ENCODE measurements around the gene DLX6. TPM values are rescaled to one million over a fixed set of nuclear protein-coding genes. Genes with fewer than 3 reads are reported as not detected.

Gene DLX6
- under 1 TPM in 1 of 4 donors, not detected in 3; 0.08 TPM for polyA plus RNA-seq (ENCODE audit: insufficient read length in 4 of 4)

- no peak for DNase-seq (ENCODE audit: low read depth in 4 of 4, low spot score in 3 of 4)
Measured at GRCh38 chr7:97005183-97006054, at the start of gene DLX6. TSS of gene DLX6 (plus strand) at chr7:97005553. CDS start at chr7:97005978, 425 bp downstream.

- no peak for DNase-seq (ENCODE audit: low read depth in 4 of 4, low spot score in 3 of 4)
Measured at GRCh38 chr7:96959135-96959534, 46.2 kb upstream of the DLX6 start.

DNA sequence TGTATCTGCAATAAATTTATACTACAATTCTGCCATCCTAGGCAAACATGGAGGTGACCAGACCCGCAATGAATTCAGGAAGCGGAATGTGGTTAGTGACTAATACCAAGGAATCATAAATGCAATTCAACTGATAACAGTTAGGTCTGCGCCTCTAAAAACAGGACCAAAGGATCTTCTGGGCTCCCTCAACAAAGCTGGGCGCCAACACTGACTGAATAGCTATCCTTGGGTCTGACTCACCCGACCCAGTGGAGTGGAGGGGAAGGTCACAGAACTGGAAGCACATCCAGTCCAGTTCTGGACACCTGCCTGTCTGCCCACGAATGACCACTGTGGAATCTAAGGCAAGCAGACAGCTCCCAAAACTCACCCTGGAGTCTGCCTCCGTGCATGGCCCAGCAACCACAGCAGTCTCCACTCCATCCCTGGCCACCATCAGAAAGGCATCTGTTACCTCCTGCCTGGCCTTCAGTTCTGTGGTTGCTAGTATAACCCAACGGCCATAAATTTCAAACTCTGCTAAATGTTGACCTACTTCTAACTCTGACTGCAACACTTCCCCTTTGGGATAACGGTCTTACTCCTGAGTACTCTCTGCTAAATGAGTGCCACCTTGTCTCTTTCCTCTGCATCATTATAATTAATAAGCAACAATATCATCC, 43.0 kb upstream of the DLX6 start:
- no peak for DNase-seq (ENCODE audit: low read depth in 4 of 4, low spot score in 3 of 4)

DNA sequence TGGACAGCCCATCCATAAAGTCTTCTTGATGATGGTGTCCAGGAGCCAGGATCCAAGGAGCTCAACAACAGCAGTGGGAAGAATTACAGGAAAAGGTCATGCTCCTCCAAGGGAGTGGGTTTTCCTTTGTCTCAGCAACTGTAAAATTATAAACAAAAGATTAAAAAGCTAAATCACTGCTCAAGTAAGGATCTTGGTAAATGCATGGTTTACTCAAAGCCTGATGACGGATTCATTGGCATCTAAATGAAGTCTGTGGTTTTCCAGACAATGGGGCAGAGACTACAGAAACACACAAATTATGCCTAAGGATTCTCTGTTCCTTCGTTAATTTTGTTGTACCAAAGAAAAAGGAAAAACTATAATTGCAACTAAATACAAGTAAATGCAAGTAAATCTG, 36.4 kb upstream of the DLX6 start:
- no peak for DNase-seq (ENCODE audit: low read depth in 4 of 4, low spot score in 3 of 4)

GRCh38 chr7:96970739-96971138, 34.6 kb upstream of the DLX6 start:
- DNase-seq (ENCODE audit: low read depth in 4 of 4, low spot score in 3 of 4): no peak

- no peak for DNase-seq (ENCODE audit: low read depth in 4 of 4, low spot score in 3 of 4)
Measured at GRCh38 chr7:96973986-96974385, 31.4 kb upstream of the DLX6 start.

DNA sequence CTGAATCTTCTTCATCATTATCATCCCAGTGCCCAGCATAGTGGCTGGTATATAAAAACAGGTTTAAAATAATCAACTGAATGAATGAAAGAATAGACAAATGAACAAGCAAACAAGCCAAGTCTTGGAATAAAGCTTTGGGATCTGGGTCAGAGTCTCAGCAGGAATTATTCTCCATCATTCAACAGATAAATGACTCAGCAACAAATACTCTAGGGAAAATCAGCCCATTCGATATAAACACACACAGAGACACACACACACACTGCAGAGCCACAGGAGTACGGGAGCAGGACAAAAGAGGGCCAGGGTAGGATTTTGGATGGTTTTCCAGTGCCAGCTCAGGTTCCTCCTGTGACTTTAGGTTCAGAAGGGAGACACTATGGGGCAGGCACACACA, 29.2 kb upstream of the DLX6 start:
- no peak for DNase-seq (ENCODE audit: low read depth in 4 of 4, low spot score in 3 of 4)

DNA sequence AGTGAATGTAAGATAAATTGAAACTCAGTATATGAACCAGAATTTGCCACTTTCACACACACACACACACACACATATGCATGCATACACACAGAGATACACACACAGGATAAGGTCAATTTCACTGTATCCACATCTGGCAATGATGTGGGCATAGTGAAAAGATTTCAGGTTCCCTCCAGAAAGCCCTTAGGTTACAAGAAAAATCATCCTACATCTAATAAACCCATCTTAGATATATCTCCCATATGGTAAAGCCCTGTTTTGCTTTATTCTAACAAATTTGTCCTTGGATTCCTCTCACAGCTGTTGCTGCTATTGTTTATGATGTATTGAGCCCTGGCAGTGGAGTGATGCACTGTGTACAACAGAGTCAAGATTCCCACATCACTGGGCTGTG, 27.9 kb upstream of the DLX6 start:
- DNase-seq (ENCODE audit: low read depth in 4 of 4, low spot score in 3 of 4): no peak

GRCh38 chr7:96979551-96980276, 25.6 kb upstream of the DLX6 start:
- DNase-seq (ENCODE audit: low read depth in 4 of 4, low spot score in 3 of 4): no peak

GRCh38 chr7:96982586-96982985, 22.8 kb upstream of the DLX6 start:
- DNase-seq (ENCODE audit: low read depth in 4 of 4, low spot score in 3 of 4): no peak

DNA sequence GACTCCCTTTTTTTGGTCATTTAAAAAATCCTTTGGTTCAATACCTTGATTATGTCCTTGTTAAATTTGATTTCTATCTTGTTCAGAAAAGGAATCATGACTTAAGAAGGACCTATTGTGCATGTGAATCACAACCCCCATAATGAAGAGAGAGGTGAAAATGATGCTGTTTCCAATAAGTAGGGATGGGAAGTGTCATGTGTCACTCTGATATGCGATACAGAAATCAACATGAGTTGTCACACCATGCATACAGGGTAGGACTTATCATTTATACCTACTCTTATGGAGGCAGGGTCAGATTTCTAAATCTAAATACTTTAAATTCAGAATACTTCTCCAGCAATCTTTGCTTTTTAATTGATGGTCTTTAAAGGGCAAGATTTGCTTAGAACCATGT, 19.4 kb upstream of the DLX6 start:
- DNase-seq (ENCODE audit: low read depth in 4 of 4, low spot score in 3 of 4): no peak

- no peak for DNase-seq (ENCODE audit: low read depth in 4 of 4, low spot score in 3 of 4)
Measured at GRCh38 chr7:96986901-96987300, 18.5 kb upstream of the DLX6 start.

- no peak for DNase-seq (ENCODE audit: low read depth in 4 of 4, low spot score in 3 of 4)
Measured at GRCh38 chr7:96987719-96988118, 17.6 kb upstream of the DLX6 start.

GRCh38 chr7:96989241-96989858, 16.0 kb upstream of the DLX6 start:
- DNase-seq (ENCODE audit: low read depth in 4 of 4, low spot score in 3 of 4): no peak

GRCh38 chr7:96989859-96990317, 15.5 kb upstream of the DLX6 start:
- DNase-seq (ENCODE audit: low read depth in 4 of 4, low spot score in 3 of 4): no peak

DNA sequence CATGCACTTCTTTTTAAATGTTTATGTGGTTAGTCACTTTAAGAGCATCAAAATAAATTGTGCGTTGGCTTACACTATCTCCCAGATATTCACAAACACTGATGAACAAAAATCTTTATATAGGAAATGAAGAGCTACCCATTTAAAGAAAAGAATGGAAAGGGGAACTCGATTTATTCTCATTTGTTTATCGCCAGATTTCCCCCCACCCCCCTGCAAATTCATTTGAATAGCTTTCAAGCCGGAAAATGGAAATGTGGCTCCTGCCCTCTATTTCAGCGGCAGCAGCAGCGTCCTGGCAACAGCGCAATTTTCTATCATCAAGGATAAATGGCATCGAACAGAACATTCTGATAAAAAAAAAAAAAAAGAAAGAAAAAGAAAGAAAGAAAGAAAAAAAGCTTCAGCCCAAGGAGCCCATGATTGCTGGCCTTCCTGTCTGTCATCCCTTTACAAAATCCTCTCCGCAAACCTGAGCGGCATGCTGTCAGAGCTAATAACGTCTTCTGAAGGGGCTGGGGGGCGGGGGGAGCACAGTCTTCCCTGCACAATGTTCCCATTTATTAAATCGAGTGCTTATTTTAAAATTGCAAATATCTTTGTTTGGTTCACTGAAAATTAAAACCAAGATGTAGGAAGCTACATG, 13.7 kb upstream of the DLX6 start:
- no peak for DNase-seq (ENCODE audit: low read depth in 4 of 4, low spot score in 3 of 4)

DNA sequence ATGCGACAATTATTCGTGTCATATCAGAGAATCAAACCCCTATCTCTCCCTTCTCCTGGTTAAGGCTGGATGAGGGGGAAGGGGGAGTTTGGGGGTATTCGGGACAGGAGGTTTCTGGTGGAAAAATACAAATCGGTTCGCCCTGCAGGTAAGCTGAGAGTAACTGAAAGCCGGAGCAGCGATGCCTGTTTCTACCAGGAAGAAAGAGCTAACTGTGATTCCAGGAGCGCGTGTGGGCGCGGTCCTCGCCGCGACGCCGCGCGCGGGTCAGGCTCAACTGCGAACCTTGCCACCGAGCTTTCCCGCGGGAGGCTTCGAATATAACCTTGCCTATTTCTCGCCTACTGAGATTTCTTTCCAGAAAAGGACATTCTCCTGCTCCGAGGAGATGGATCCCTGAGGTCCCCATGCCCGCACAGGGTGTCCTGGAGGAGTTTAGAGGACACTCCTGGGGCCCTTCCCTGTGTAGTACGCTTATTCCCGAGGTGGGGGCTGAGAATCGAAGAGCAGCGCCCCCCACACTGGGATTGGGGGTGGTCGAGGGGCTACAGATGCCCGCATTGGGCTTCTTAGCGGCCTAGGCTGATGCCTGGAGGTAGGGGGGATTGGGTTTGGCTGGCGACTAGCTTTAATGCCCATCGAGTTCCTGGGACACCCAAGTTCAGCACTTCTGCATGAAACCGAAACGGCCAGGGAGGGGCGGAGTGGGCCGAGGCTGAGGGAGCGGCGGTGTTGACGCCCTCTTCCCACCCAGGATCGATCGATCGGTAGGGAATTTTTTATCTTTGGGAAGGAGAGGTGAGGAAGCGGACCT, 13.0 kb upstream of the DLX6 start:
- no peak for DNase-seq (ENCODE audit: low read depth in 4 of 4, low spot score in 3 of 4)

- DNase-seq (ENCODE audit: low read depth in 4 of 4, low spot score in 3 of 4): no peak
Measured at GRCh38 chr7:96993094-96993865, 12.1 kb upstream of the DLX6 start.

DNA sequence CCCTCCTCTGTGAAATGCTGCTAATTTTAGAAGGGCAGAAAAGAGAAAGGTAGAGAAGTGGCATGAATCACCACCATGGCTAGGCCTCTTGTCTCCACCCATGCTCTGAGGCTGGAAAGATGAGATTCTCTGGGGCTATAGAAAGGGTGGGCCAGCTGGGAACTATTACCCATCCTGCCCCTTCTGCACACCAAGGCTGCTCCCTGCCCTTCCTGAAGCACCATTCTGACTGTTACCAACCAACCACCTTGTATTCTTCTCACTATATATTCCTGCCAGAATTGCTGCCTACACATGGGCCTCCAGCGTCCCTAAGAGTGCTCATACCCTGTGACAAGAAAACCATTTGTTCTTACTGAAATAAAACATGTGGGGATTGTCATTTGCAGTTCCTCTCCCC, 11.4 kb upstream of the DLX6 start:
- no peak for DNase-seq (ENCODE audit: low read depth in 4 of 4, low spot score in 3 of 4)
